ENCODE measurements around the gene SLC9A7. TPM values are rescaled to one million over a fixed set of nuclear protein-coding genes. Genes with fewer than 3 reads are reported as not detected.
A peak's percentile ranks its signal among the peaks of the same experiment; 100 is the strongest.

Gene SLC9A7
- total and polyA plus RNA-seq, 2 donors from 2014 or later: 2.4 to 16.1 TPM

GRCh38 chrX:46554942-46555341, 204.0 kb downstream of the SLC9A7 start:
- DNase-seq: no peak
- Histone ChIP-seq H3K9ac (ENCODE audit: low read length in 3 of 3) (no peak overlapping the region), H3K27me3 (ENCODE audit: control insufficient read depth, insufficient read depth, low read length) (no peaks in the 10 kb centered on the region), H3K4me1 (ENCODE audit: control insufficient read depth in 2 of 3, insufficient read depth in 2 of 3, low read depth in 1 of 3, low read length in 3 of 3) (no peaks in the 10 kb centered on the region), H3K27ac (ENCODE audit: low read depth in 2 of 2, low read length in 2 of 2) (no peak overlapping the region), H3K36me3 (ENCODE audit: control insufficient read depth in 2 of 3, insufficient read depth in 3 of 3, low read length in 3 of 3) (no peaks in the 10 kb centered on the region), H3K9me3 (ENCODE audit: control insufficient read depth in 2 of 3, insufficient read depth in 1 of 3, low read length in 3 of 3) (no peaks in the 10 kb centered on the region), H3K4me3 (ENCODE audit: low read length in 3 of 3) (no peak overlapping the region)
- peak; percentile 4 for TF ChIP-seq CTCF (IDR thresholded peaks at IDR 0.05; ENCODE audit: borderline replicate concordance, extremely low read depth, insufficient read depth)
- intact Hi-C loops (cut with DNase I): no loop called here
- FAIRE-seq: no peak

- no peak for FAIRE-seq
- Histone ChIP-seq H3K9ac (ENCODE audit: low read length in 3 of 3) (no peak overlapping the region), H3K4me3 (ENCODE audit: low read length in 3 of 3) (no peak overlapping the region), H3K9me3 (ENCODE audit: control insufficient read depth in 2 of 3, insufficient read depth in 1 of 3, low read length in 3 of 3) (no peaks in the 10 kb centered on the region), H3K4me1 (ENCODE audit: control insufficient read depth in 2 of 3, insufficient read depth in 2 of 3, low read depth in 1 of 3, low read length in 3 of 3) (no peaks in the 10 kb centered on the region), H3K27me3 (ENCODE audit: control insufficient read depth, insufficient read depth, low read length) (no peaks in the 10 kb centered on the region), H3K27ac (ENCODE audit: low read depth in 2 of 2, low read length in 2 of 2) (no peak overlapping the region), H3K36me3 (ENCODE audit: control insufficient read depth in 2 of 3, insufficient read depth in 3 of 3, low read length in 3 of 3) (no peaks in the 10 kb centered on the region)
- DNase-seq: no peak
- intact Hi-C loops (cut with DNase I): no loop called here
- no peak for TF ChIP-seq CTCF (IDR thresholded peaks at IDR 0.05; ENCODE audit: borderline replicate concordance, extremely low read depth, insufficient read depth)
These were observed 205.0 kb downstream of the SLC9A7 start for GRCh38 chrX:46553935-46554334.

- Histone ChIP-seq H3K27me3 (ENCODE audit: control insufficient read depth, insufficient read depth, low read length) (no peaks in the 10 kb centered on the region), H3K27ac (ENCODE audit: low read depth in 2 of 2, low read length in 2 of 2) (no peak overlapping the region), H3K4me1 (ENCODE audit: control insufficient read depth in 2 of 3, insufficient read depth in 2 of 3, low read depth in 1 of 3, low read length in 3 of 3) (peaks cover 0 to 3% (median 0%) of the 10 kb centered on the region in 3 donors), H3K9me3 (ENCODE audit: control insufficient read depth in 2 of 3, insufficient read depth in 1 of 3, low read length in 3 of 3) (no peaks in the 10 kb centered on the region), H3K36me3 (ENCODE audit: control insufficient read depth in 2 of 3, insufficient read depth in 3 of 3, low read length in 3 of 3) (no peaks in the 10 kb centered on the region), H3K9ac (ENCODE audit: low read length in 3 of 3) (no peak overlapping the region), H3K4me3 (ENCODE audit: low read length in 3 of 3) (no peak overlapping the region)
- FAIRE-seq (no peak), DNase-seq (no peak)
- TF ChIP-seq CTCF (IDR thresholded peaks at IDR 0.05; ENCODE audit: borderline replicate concordance, extremely low read depth, insufficient read depth): no peak
- intact Hi-C loops (cut with DNase I): no loop called here
These were observed 207.3 kb downstream of the SLC9A7 start for GRCh38 chrX:46551494-46552128.

GRCh38 chrX:46549914-46550313, 209.0 kb downstream of the SLC9A7 start:
- FAIRE-seq (no peak), DNase-seq (no peak)
- intact Hi-C loops (cut with DNase I): no loop called here
- Histone ChIP-seq H3K27ac (ENCODE audit: low read depth in 2 of 2, low read length in 2 of 2) (no peak overlapping the region), H3K4me1 (ENCODE audit: control insufficient read depth in 2 of 3, insufficient read depth in 2 of 3, low read depth in 1 of 3, low read length in 3 of 3) (peaks cover 0 to 6% (median 2%) of the 10 kb centered on the region in 3 donors), H3K4me3 (ENCODE audit: low read length in 3 of 3) (no peak overlapping the region), H3K9me3 (ENCODE audit: control insufficient read depth in 2 of 3, insufficient read depth in 1 of 3, low read length in 3 of 3) (no peaks in the 10 kb centered on the region), H3K9ac (ENCODE audit: low read length in 3 of 3) (no peak overlapping the region), H3K27me3 (ENCODE audit: control insufficient read depth, insufficient read depth, low read length) (no peaks in the 10 kb centered on the region), H3K36me3 (ENCODE audit: control insufficient read depth in 2 of 3, insufficient read depth in 3 of 3, low read length in 3 of 3) (no peaks in the 10 kb centered on the region)
- no peak for TF ChIP-seq CTCF (IDR thresholded peaks at IDR 0.05; ENCODE audit: borderline replicate concordance, extremely low read depth, insufficient read depth)
